ENCODE results near the gene PUSL1.

PUSL1 gene

DNA sequence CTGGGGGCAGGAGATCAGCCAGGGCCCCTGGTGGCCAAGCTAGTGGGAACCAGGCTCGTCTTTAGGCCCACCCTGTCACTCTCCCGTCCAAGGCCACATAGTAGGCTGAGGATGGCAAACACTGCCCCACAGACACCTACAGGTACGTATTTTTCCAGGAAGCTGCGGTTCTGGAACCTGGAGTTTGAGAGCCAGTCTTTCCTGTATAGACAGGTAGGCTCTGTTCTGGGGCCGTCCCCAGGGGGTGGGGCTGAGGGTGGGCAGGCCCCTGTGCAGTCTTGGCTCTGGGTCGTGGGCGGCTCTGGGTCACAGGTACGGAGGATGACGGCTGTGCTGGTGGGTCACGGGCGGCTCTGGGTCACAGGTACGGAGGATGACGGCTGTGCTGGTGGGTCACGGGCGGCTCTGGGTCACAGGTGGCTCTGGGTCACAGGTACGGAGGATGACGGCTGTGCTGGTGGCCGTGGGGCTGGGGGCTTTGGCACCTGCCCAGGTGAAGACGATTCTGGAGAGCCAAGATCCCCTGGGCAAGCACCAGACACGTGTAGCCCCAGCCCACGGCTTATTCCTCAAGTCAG is 2.2 kb downstream of the PUSL1 start:
- 97% methylated on average over 18 of the region's 21 CpGs for WGBS (ENCODE audit: insufficient coverage)
- H3K27me3 ChIP-seq (replicated peaks in 2 of 5; ENCODE audit: control insufficient read depth in 4 of 5, insufficient read depth in 5 of 5, low read length in 4 of 5), result no peaks in the 10 kb centered on the region
- DNase-seq, result no peak
- CTCF ChIA-PET, result interaction anchor here (1.0 kb wide), 1 partner anchor 37 kb away, joined by 3 read pairs; no protein-coding TSS in a partner anchor
- peaks cover 4 to 35% (median 31%) of the 10 kb centered on the region in 4 experiments for H3K4me1 ChIP-seq (ENCODE audit: control extremely low read depth in 1 of 4, control insufficient read depth in 4 of 4, insufficient read depth in 4 of 4, low read length in 3 of 4)
- H3K9me3 ChIP-seq (ENCODE audit: control extremely low read depth in 1 of 5, control insufficient read depth in 4 of 5, insufficient read depth in 2 of 5, low read depth in 1 of 5, low read length in 4 of 5), result no peaks in the 10 kb centered on the region
- POLR2A ChIA-PET, result no interaction called here
- H3K27ac ChIP-seq (ENCODE audit: insufficient read depth in 1 of 2, low read depth in 1 of 2, low read length in 2 of 2, poor library complexity in 1 of 2, severe bottlenecking in 2 of 2), result no peak overlapping the region
- no peak overlapping the region for H3K4me3 ChIP-seq (ENCODE audit: control insufficient read depth in 1 of 7, extremely low read depth in 1 of 7, insufficient read depth in 4 of 7, low read depth in 2 of 7, low read length in 6 of 7)
- peaks cover 8 to 62% (median 41%) of the 10 kb centered on the region in 4 experiments for H3K36me3 ChIP-seq (ENCODE audit: control insufficient read depth in 4 of 4, insufficient read depth in 4 of 4, low read length in 3 of 4)

DNA sequence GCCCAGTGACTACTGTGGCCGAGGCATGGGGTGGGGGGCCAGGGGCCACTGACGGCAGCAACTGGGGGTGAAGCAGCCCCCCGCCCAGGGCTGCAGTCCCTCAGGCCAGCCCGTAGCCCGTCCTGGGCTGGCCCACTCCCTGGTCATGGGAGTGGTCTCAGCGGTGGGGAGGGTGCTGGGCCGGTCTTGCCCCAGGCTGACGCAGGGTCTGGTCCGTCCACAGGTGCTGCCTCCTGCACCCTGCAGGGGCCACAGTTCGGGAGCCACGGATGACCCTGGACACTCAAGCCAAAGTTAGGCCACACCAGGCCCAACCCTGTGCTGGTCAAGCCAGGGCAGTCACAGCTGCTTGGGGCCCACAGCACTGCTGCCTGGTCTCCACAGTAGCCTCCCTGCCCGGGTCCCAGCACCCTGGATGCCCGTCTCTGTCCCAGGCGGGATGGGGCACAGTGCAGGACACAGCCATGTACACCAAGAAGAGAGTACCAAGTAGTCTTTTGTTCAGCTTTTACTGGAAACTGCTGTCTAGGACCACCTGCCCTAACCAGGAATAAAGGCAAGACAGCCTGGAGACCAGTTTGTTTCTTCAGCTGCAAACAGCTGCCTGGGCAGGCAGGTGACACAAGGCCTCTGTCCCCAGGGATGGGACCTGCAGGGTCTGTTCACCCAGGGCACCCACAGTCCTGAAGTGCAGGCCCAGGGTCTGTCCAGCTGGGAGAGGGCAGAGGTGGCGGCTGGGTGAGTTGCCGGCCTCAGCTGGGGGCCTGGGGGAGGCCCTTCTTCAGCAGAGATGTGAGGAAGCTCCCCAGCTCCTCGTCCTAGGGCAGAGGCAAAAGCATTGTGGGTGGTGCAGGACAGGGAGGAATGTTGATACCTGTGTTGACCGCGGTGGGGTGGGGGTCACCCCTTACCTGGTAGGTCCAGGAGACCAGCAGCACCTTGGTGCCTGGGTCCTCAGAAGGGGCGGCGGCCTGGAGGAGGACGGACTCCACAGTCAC is 3.0 kb downstream of the PUSL1 start:
- ChIA-PET CTCF (interaction anchor here (0.8 to 1.3 kb wide), 2 partner anchors 31 to 37 kb away, joined by 3 to 4 read pairs; partner anchors contain the start of gene SCNN1D), POLR2A (no interaction called here)

DNA sequence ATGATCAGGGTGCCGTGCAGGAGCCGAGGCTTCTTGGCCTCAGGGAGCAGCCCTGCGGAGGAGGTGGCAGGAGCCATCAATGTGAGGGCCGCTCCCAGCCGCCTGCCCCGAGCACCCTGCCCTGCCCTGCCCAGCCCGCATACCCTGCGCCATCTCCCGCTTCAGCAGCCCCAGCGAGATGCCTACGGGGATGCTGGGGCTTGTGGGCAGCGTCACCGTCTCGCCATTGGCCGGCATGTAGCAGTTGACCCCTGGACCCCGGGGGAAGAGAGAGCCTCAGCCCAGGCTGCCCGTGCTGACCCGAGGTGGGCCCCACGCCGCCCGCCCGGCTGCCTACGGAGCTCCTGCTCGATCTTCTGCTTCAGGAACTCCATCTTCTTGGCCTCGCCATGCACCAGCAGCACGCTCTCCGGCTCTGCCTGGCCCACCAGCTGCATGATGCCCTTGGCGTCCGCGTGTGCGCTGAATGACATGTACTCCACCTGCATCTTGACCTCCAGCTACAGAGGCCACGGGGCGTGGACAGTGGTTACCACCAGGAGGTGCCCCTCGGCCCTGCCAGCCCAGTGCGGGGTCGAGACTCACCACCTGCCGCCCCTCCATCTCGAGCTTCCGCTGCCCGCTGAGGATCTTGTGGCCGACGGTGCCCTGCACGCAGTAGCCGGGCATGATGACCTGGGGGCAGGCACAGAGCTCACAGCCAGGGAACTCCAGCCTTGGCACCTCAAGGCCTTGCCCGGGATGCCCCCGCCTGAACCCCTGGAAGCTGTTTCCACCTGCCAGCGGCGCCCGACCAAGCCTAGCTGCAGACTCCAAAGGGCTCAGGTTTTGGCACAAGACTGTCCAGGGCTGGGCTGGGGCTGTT is 4.3 kb downstream of the PUSL1 start:
- Histone ChIP-seq H3K27me3 (replicated peaks in 2 of 5; ENCODE audit: control insufficient read depth in 4 of 5, insufficient read depth in 5 of 5, low read length in 4 of 5) (no peaks in the 10 kb centered on the region), H3K4me1 (ENCODE audit: control extremely low read depth in 1 of 4, control insufficient read depth in 4 of 4, insufficient read depth in 4 of 4, low read length in 3 of 4) (peaks cover 0 to 20% (median 13%) of the 10 kb centered on the region in 4 experiments), H3K9me3 (ENCODE audit: control extremely low read depth in 1 of 5, control insufficient read depth in 4 of 5, insufficient read depth in 2 of 5, low read depth in 1 of 5, low read length in 4 of 5) (no peaks in the 10 kb centered on the region), H3K36me3 (ENCODE audit: control insufficient read depth in 4 of 4, insufficient read depth in 4 of 4, low read length in 3 of 4) (peaks cover 8 to 70% (median 47%) of the 10 kb centered on the region in 4 experiments), H3K4me3 (ENCODE audit: control insufficient read depth in 1 of 7, extremely low read depth in 1 of 7, insufficient read depth in 4 of 7, low read depth in 2 of 7, low read length in 6 of 7) (no peak overlapping the region), H3K27ac (ENCODE audit: insufficient read depth in 1 of 2, low read depth in 1 of 2, low read length in 2 of 2, poor library complexity in 1 of 2, severe bottlenecking in 2 of 2) (no peak overlapping the region)
- ChIA-PET CTCF (interaction anchor here (0.7 to 1.1 kb wide), 2 partner anchors 21 to 59 kb away, joined by 3 to 5 read pairs; no protein-coding TSS in a partner anchor), POLR2A (no interaction called here)
- WGBS (ENCODE audit: insufficient coverage), result 97% methylated on average over 44 of the region's 49 CpGs
- no peak for DNase-seq

More for the DNA sequence above, 3.0 kb downstream of the PUSL1 start:
- H3K36me3 ChIP-seq (ENCODE audit: control insufficient read depth in 4 of 4, insufficient read depth in 4 of 4, low read length in 3 of 4), result peaks cover 8 to 64% (median 41%) of the 10 kb centered on the region in 4 experiments
- peaks cover 4 to 29% (median 24%) of the 10 kb centered on the region in 4 experiments for H3K4me1 ChIP-seq (ENCODE audit: control extremely low read depth in 1 of 4, control insufficient read depth in 4 of 4, insufficient read depth in 4 of 4, low read length in 3 of 4)
- no peak for DNase-seq
- WGBS (ENCODE audit: insufficient coverage), result 98% methylated on average over 21 of the region's 22 CpGs
- no peaks in the 10 kb centered on the region for H3K9me3 ChIP-seq (ENCODE audit: control extremely low read depth in 1 of 5, control insufficient read depth in 4 of 5, insufficient read depth in 2 of 5, low read depth in 1 of 5, low read length in 4 of 5)
- H3K4me3 ChIP-seq (ENCODE audit: control insufficient read depth in 1 of 7, extremely low read depth in 1 of 7, insufficient read depth in 4 of 7, low read depth in 2 of 7, low read length in 6 of 7), result no peak overlapping the region
- H3K27ac ChIP-seq (ENCODE audit: insufficient read depth in 1 of 2, low read depth in 1 of 2, low read length in 2 of 2, poor library complexity in 1 of 2, severe bottlenecking in 2 of 2), result no peak overlapping the region
- no peaks in the 10 kb centered on the region for H3K27me3 ChIP-seq (replicated peaks in 2 of 5; ENCODE audit: control insufficient read depth in 4 of 5, insufficient read depth in 5 of 5, low read length in 4 of 5)

DNA sequence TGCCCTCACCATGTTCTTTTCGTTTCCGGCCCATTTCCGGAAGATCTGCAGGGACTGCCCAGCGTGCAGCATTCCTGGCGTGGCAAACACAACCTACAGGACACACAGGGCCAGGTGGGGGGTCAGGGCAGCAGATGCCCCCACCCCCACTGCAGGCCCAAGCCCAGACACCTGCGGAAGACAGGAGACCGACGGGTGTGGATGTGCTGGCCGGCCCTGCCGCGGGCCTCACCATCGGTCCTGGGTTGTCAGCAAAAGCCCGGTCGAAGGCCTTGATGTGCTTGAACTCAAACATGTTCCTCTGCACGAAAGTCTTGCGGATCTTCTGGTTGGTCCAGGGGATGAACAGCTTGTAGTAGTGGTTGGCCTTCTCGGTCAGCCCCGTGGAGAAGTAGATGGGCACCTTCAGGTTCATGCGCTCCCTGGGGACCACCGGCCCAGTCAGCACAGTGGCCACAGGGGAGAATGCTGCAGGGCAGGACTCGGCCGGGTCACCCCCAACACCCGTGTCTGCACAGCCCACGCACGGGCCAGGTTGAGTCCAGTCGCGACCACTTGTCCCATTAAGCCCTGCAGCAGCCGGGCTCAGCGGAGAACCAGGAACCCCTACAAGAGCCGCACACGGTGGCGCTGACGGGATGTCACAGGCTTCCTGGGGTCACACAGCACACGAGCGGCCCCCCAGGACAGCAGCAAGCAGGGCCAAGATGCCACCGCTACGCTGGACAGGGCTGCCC is 5.3 kb downstream of the PUSL1 start:
- POLR2A ChIA-PET, result no interaction called here
- CTCF ChIA-PET, result interaction anchor here (1.1 kb wide), 1 partner anchor 22 kb away, joined by 5 read pairs; no protein-coding TSS in a partner anchor
- peaks cover 8 to 73% (median 51%) of the 10 kb centered on the region in 4 experiments for H3K36me3 ChIP-seq (ENCODE audit: control insufficient read depth in 4 of 4, insufficient read depth in 4 of 4, low read length in 3 of 4)
- peaks cover 0 to 19% (median 12%) of the 10 kb centered on the region in 4 experiments for H3K4me1 ChIP-seq (ENCODE audit: control extremely low read depth in 1 of 4, control insufficient read depth in 4 of 4, insufficient read depth in 4 of 4, low read length in 3 of 4)
- no peak overlapping the region for H3K27ac ChIP-seq (ENCODE audit: insufficient read depth in 1 of 2, low read depth in 1 of 2, low read length in 2 of 2, poor library complexity in 1 of 2, severe bottlenecking in 2 of 2)
- no peak for DNase-seq
- WGBS (ENCODE audit: insufficient coverage), result 95% methylated on average over 34 of the region's 37 CpGs
- H3K27me3 ChIP-seq (replicated peaks in 2 of 5; ENCODE audit: control insufficient read depth in 4 of 5, insufficient read depth in 5 of 5, low read length in 4 of 5), result no peaks in the 10 kb centered on the region
- no peak overlapping the region for H3K4me3 ChIP-seq (ENCODE audit: control insufficient read depth in 1 of 7, extremely low read depth in 1 of 7, insufficient read depth in 4 of 7, low read depth in 2 of 7, low read length in 6 of 7)
- no peaks in the 10 kb centered on the region for H3K9me3 ChIP-seq (ENCODE audit: control extremely low read depth in 1 of 5, control insufficient read depth in 4 of 5, insufficient read depth in 2 of 5, low read depth in 1 of 5, low read length in 4 of 5)

DNA sequence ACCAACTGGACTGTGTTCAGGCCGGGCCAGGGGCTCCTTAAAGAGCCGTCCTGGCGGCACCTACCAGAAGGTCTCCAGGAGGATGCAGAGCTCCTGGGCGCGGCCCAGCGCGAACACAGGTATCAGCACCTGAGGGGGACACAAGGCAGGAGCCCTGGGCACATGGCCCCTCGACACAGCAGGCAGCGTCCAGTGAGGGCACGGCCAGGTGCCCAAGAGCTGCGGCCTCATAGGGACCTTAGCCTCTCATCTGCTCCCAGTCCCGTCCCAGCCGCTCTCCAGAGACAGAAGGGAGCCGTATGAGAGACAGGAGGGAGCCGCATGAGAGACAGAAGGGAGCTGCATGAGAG is 5.8 kb downstream of the PUSL1 start:
- peaks cover 8 to 79% (median 55%) of the 10 kb centered on the region in 4 experiments for H3K36me3 ChIP-seq (ENCODE audit: control insufficient read depth in 4 of 4, insufficient read depth in 4 of 4, low read length in 3 of 4)
- no peak for DNase-seq
- no peak overlapping the region for H3K27ac ChIP-seq (ENCODE audit: insufficient read depth in 1 of 2, low read depth in 1 of 2, low read length in 2 of 2, poor library complexity in 1 of 2, severe bottlenecking in 2 of 2)
- H3K4me3 ChIP-seq (ENCODE audit: control insufficient read depth in 1 of 7, extremely low read depth in 1 of 7, insufficient read depth in 4 of 7, low read depth in 2 of 7, low read length in 6 of 7), result no peak overlapping the region
- WGBS (ENCODE audit: insufficient coverage), result 100% methylated on average over 9 of the region's 15 CpGs
- peaks cover 0 to 14% (median 7%) of the 10 kb centered on the region in 4 experiments for H3K4me1 ChIP-seq (ENCODE audit: control extremely low read depth in 1 of 4, control insufficient read depth in 4 of 4, insufficient read depth in 4 of 4, low read length in 3 of 4)
- POLR2A ChIA-PET, result no interaction called here
- H3K9me3 ChIP-seq (ENCODE audit: control extremely low read depth in 1 of 5, control insufficient read depth in 4 of 5, insufficient read depth in 2 of 5, low read depth in 1 of 5, low read length in 4 of 5), result no peaks in the 10 kb centered on the region
- H3K27me3 ChIP-seq (replicated peaks in 2 of 5; ENCODE audit: control insufficient read depth in 4 of 5, insufficient read depth in 5 of 5, low read length in 4 of 5), result no peaks in the 10 kb centered on the region
- CTCF ChIA-PET, result no interaction called here

DNA sequence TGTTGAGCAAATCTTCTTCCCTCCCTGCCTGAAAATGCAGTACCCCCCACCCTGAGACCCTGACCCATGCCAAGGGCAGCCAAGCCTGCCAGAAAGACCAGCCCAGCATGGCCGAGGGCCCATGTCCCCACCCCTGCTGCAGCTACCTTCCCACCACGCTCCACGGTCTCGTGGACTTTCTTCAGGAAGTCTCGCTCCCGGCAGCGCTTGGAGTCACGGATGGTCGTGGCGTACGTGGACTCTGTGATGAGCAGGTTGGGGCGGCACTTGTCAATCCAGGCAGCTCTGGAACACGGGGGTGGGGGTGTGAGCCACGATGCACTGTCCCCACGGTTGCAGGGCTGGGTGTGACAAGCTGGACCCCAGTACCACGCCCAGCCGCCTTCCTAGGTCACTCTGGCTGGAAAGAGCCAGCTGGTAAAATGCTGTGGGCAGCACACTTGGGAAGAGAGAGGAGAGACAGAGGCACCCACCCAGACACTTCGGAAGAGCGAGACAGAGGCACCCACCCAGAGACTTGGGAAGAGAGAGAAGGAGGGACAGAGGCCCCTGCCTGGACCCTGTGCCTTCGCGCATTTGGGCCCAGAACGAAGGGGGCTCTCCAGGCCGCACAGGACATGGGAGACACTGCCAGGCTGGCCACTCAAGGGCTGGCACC is 6.4 kb downstream of the PUSL1 start:
- CTCF ChIA-PET, result interaction anchor here (0.7 kb wide), 1 partner anchor 57 kb away, joined by 3 read pairs; no protein-coding TSS in a partner anchor
- peaks cover 12 to 79% (median 58%) of the 10 kb centered on the region in 4 experiments for H3K36me3 ChIP-seq (ENCODE audit: control insufficient read depth in 4 of 4, insufficient read depth in 4 of 4, low read length in 3 of 4)

More for the DNA sequence above, 6.4 kb downstream of the PUSL1 start:
- Histone ChIP-seq H3K9me3 (ENCODE audit: control extremely low read depth in 1 of 5, control insufficient read depth in 4 of 5, insufficient read depth in 2 of 5, low read depth in 1 of 5, low read length in 4 of 5) (no peaks in the 10 kb centered on the region), H3K4me3 (ENCODE audit: control insufficient read depth in 1 of 7, extremely low read depth in 1 of 7, insufficient read depth in 4 of 7, low read depth in 2 of 7, low read length in 6 of 7) (no peak overlapping the region), H3K4me1 (ENCODE audit: control extremely low read depth in 1 of 4, control insufficient read depth in 4 of 4, insufficient read depth in 4 of 4, low read length in 3 of 4) (peaks cover 0 to 8% (median 2%) of the 10 kb centered on the region in 4 experiments), H3K27me3 (replicated peaks in 2 of 5; ENCODE audit: control insufficient read depth in 4 of 5, insufficient read depth in 5 of 5, low read length in 4 of 5) (no peaks in the 10 kb centered on the region), H3K27ac (ENCODE audit: insufficient read depth in 1 of 2, low read depth in 1 of 2, low read length in 2 of 2, poor library complexity in 1 of 2, severe bottlenecking in 2 of 2) (no peak overlapping the region)
- WGBS (ENCODE audit: insufficient coverage), result 98% methylated on average over 23 of the region's 23 CpGs
- no peak for DNase-seq
- POLR2A ChIA-PET, result no interaction called here

Measured in common myeloid progenitor, CD34-positive (primary cell).